ENCODE data around the gene CHCHD6.

DNA sequence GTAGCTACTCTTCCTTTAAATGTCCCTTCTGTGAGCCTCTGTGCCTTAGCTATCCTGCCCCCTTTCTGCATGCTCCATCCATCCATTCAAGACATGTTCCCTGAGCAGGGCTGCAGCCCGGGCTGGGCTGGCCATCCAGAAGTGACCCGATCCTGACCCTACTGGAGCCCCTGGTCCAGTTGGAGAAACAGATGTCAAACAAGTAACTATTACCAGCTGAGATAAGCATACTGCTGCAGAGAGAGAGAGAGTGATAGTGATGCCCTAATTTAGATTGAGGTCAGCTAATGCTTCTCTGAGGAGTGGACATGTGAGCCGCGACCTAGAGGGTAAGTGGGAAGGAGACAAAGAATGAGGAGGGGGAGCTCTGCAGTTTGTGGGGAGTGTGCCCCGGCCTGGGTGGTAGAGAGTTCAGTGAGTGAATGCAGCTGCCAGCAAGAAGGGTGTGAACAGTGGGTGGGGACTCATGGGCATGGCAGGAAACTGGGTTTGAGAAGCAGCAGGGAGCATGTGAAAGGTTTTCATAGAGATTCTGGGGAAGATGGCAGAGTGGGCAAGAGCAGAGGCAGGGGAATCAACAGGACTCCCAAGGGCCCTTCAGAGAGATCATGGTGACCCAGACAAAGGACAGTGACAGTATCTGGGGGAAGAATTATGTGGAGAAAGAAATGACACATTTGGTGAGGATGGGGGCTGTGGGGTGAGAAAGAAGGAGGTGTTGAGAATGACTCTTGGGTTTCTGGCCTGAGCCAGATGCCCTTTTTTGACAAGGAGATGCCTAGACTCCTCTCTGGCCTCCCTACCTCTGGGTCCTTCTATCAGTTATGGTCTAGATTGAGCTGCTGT, 44.9 kb downstream of the CHCHD6 start:
- TF ChIP-seq, protein P1, sequence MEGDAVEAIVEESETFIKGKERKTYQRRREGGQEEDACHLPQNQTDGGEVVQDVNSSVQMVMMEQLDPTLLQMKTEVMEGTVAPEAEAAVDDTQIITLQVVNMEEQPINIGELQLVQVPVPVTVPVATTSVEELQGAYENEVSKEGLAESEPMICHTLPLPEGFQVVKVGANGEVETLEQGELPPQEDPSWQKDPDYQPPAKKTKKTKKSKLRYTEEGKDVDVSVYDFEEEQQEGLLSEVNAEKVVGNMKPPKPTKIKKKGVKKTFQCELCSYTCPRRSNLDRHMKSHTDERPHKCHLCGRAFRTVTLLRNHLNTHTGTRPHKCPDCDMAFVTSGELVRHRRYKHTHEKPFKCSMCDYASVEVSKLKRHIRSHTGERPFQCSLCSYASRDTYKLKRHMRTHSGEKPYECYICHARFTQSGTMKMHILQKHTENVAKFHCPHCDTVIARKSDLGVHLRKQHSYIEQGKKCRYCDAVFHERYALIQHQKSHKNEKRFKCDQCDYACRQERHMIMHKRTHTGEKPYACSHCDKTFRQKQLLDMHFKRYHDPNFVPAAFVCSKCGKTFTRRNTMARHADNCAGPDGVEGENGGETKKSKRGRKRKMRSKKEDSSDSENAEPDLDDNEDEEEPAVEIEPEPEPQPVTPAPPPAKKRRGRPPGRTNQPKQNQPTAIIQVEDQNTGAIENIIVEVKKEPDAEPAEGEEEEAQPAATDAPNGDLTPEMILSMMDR (IDR thresholded peaks at IDR 0.05): no peak
- no peak for TF ChIP-seq POLR2A (IDR thresholded peaks at IDR 0.05)

Measured in adrenal gland (tissue), 5 donors.